CD4-positive, alpha-beta T cell treated with Interleukin-1 beta for 1 hour (primary cell): ENCODE results near the gene RFLNA.

ENCODE experiments used
- DNase-seq, 2 donors: peaks; one replicate each; pipeline ENCODE4 v3.0.0-alpha.2; 2020 to 2022

RFLNA gene

DNA sequence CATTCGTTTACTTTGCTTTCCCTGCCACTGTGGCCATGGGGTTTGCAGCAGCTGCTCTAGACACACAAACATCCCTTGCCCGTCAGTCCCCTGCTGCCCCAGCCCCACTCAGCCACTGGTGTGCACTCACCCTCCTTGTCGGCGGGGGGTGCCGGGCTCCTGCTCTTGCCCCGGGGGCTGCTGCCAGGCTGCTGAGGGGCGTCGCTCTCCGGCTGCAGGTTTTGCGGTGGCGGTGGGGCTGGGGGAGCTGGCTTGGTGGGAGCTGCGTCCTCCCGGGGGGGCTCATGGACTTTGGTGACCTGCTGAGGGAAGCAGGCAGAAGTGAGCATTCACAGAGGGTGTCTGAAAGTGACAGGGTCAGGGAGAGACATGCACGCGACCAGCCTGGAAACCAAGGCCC, 67.1 kb downstream of the RFLNA start:
- no peak for DNase-seq

DNA sequence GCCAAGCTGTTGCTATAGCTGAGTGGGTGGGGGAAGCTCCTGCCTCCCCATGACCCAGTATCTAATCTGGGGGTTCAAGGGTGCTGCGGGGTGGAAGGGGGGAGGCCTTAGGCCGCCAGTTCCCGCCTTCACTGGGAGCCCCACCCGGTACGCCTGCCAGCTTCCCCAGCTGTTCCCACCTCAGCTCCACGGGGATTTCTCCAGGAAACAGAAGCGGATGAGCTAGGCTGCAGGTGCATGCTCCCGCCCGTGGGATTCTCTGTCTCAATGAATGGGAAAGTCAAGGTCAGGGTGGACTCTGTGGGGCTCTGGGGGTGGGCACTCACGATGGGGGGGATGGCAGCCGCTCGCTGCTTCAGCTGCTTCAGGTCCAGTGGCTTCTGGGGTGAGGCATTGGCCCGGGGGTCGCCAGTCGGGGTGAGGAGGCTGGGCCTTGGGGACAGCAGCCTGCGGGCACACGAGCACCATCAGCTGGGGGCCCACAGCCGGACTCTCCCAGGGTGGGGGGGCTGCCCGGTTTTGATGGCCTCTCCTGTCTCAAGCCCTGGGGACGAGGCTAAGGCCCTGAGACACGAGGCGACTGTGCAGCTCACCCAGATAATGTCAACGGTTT, 68.6 kb downstream of the RFLNA start:
- DNase-seq: no peak

DNA sequence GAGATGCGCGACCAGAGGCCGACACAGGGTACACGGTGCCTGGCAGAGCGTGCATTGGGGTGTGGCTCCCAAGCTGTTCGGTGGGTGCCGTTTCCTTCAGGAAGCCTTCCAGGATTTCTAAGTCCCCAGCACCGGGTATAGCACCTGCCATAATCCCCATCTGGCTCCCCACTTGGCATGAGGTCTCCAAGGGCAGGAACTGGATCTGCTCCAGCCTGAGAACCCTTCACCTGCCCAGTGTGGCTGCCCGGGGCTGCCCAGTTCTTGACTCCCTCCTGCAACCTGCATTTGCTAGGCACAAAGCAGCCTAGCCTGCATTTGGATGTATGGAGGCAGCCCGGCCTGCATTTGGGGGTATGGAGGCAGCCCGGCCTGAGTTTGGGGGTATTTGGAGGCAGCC, 69.7 kb downstream of the RFLNA start:
- DNase-seq: no peak
